ENCODE results near the gene SMDT1. TPM values are rescaled to one million over a fixed set of nuclear protein-coding genes. Genes with fewer than 3 reads are reported as not detected.
"Not testable (repeated sequence)": the region's sequence is repeated elsewhere in the genome, so short reads cannot be mapped to it uniquely, and the experiment has no call there.

SMDT1 gene
- total RNA-seq, 4 donors from 2014 or later: 11.2 to 21.9 (median 12.6) TPM

DNA sequence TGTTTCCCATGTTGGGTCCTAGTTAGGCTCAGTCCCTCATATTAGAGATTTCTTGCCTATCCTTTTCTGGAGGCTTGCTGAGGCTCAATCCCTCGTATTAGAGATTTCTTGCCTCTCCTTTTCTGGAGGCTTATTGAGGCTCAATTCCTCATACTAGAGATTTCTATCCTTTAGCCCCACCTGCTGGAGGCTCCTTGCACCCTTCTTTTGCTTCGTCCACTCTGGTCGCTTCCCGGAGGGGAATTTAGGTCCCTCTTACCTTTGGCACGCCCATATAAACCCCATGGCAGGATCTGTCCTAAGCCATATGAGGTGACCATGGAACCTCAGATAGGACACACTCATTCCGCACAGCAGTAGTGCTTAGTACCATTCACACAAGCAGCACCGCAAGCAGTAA, 35.2 kb downstream of the SMDT1 start:
- no peak for TF ChIP-seq POLR2A (IDR thresholded peaks at IDR 0.05)
- TF ChIP-seq, protein P1, sequence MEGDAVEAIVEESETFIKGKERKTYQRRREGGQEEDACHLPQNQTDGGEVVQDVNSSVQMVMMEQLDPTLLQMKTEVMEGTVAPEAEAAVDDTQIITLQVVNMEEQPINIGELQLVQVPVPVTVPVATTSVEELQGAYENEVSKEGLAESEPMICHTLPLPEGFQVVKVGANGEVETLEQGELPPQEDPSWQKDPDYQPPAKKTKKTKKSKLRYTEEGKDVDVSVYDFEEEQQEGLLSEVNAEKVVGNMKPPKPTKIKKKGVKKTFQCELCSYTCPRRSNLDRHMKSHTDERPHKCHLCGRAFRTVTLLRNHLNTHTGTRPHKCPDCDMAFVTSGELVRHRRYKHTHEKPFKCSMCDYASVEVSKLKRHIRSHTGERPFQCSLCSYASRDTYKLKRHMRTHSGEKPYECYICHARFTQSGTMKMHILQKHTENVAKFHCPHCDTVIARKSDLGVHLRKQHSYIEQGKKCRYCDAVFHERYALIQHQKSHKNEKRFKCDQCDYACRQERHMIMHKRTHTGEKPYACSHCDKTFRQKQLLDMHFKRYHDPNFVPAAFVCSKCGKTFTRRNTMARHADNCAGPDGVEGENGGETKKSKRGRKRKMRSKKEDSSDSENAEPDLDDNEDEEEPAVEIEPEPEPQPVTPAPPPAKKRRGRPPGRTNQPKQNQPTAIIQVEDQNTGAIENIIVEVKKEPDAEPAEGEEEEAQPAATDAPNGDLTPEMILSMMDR (IDR thresholded peaks at IDR 0.05): no peak
- H3K4me3 ChIP-seq (ENCODE audit: low read depth, poor library complexity, severe bottlenecking): no peak overlapping the region
- intact Hi-C loops (cut with DNase I; ENCODE audit: low total_unique reads): no loop called here
- peak in 1 of 2 donors; percentile 64 for DNase-seq (ENCODE audit: low spot score in 2 of 2)
- 97 to 98% methylated on average over 7 of the region's 7 CpGs for WGBS, 2 donors

DNA sequence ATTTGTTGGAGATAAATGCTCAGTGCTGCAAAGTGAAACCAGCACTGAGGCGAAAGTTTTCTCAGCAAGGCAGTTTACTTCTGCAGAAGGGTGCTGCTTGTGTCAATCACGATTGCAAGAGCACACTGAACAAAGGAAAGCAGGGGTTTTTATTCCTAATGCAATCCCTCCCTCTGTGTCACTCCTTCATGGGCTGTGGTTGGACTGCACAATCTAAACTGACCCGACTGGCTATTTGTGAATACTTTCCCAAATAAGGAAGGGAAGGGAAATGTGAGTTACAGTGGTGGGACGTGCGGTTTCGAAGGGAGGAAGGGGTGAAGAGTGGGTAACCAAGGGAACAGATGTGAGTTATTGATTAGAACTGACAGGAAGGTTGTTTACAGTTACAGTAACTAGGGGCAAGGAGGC, 35.9 kb downstream of the SMDT1 start:
- WGBS, 2 donors: 82 to 86% methylated on average over 6 of the region's 6 CpGs
- DNase-seq (ENCODE audit: low spot score in 2 of 2); H3K4me3 ChIP-seq (ENCODE audit: low read depth, poor library complexity, severe bottlenecking); intact Hi-C loops (cut with DNase I; ENCODE audit: low total_unique reads): not testable (repeated sequence)

DNA sequence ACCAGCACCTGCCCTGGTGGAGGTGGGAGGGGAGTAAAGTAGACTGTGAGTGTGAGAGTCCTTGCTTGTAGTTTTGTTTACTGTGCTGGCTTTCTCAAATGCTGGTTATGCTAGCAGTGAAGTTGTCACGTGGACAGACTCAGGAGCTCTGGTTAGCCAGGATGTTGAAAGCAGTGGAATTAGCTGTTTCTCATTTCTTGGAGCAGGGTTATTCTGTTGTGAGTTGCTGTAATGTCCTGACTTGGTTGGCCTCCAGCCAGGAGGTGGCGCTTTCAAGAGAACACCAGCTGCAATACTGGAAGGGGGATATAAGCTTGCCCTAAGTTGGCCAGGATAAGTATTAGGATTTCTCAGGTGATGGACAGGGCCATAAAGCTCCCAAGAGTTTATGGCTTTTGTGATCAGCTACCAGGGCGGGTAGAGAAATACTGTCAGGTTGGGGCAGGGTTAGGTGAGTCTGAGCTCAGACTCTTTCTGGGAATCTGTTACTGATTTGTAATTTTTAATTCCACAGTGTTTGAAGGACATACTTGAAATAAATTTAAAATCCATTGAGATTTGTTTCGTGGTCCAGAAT, 37.4 kb downstream of the SMDT1 start:
- 92 to 93% methylated on average over 4 of the region's 4 CpGs for WGBS, 2 donors
- no peak overlapping the region for H3K4me3 ChIP-seq (ENCODE audit: low read depth, poor library complexity, severe bottlenecking)
- intact Hi-C loops (cut with DNase I; ENCODE audit: low total_unique reads): no loop called here
- peak in 1 of 2 donors; percentile 58 for DNase-seq (ENCODE audit: low spot score in 2 of 2)
- TF ChIP-seq, protein P1 (IDR thresholded peaks at IDR 0.05): no peak
- TF ChIP-seq POLR2A (IDR thresholded peaks at IDR 0.05): no peak

DNA sequence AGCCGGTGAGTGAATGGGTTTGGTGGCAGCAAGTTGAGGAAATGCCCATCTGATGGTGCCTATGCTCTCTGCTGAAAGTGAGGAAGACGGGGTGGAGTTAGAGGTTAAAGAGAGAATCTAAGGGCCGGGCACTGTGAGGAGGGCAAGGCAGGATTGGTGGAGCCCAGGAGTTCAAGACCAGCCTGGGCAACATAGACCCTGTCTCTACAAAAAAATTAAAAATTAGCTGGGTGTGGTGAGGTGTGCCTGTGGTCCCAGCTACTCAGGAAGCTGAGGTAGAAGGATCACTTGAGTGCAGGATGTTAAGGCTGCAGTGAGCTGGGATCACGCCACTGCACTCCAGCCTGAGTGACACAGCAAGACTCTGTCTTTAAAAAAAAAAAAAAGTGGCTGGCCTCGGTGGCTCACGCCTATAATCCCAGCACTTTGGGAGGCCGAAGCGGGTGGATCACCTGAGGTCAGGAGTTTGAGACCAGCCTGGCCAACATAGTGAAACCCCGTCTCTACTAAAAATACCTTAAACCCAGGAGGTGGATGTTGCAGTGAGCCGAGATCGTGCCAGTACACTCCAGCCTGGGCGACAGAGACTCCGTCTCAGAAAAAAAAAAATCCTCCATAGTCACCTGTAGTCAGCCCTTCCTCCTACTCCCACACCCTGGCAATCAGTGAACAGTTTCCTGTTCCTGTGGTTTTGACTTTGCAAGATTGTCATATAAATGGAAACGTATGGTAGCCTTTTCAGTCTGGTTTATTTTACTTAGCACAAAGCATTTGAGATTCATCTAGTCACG, 40.9 kb downstream of the SMDT1 start:
- 70 to 76% methylated on average over 15 of the region's 15 CpGs for WGBS, 2 donors
- H3K4me3 ChIP-seq (ENCODE audit: low read depth, poor library complexity, severe bottlenecking); intact Hi-C loops (cut with DNase I; ENCODE audit: low total_unique reads): not testable (repeated sequence)
- peak in 1 of 2 donors; percentile 20 for DNase-seq (ENCODE audit: low spot score in 2 of 2)

DNA sequence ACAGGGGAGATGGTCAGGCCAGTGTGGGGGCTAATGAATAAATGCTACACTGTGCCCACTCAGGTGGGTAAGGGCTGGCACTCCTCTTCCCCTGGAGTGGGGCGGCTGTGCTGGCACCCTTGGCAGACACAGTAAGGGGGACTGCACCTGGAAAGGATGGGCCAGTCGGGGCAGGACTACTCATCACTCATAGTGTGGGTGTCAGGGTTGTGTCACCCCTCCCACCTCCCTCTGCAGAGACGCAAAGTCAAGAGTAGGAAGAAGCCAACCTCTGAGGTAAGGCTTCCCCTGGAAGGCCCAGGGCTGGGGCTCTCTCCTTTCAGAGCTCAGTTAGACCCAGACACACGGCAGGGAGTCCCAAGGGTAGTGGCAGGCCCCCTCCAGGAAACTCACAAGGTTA, 44.0 kb downstream of the SMDT1 start:
- H3K4me3 ChIP-seq (ENCODE audit: low read depth, poor library complexity, severe bottlenecking); DNase-seq (ENCODE audit: low spot score in 2 of 2); intact Hi-C loops (cut with DNase I; ENCODE audit: low total_unique reads): not testable (repeated sequence)
- WGBS, 2 donors: no CpG with 5 or more reads among the region's 4 CpGs

DNA sequence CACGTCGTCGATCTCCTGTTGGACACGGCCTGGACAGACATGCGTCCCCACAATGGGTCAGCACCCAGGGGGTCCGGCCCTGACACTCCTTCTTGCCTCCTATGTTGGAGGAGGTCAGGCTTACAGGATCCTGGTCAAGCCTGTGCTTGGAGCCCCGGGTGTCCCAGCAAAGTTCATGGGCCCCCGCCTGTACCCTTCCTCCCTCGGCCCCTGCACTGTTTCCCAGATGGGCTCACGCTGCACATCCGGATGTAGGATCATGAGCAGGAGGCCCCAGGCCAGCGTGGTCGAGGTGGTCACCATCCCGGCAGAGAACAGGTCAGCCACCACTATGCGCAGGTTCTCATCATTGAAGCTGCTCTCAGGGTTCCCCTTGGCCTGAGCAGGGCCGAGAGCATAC, 48.1 kb downstream of the SMDT1 start:
- peak in 1 of 2 donors; percentile 79 for DNase-seq (ENCODE audit: low spot score in 2 of 2)
- WGBS, 2 donors: 92 to 95% methylated on average over 9 to 16 of the region's 16 CpGs
- intact Hi-C loops (cut with DNase I; ENCODE audit: low total_unique reads): no loop called here
- no peak overlapping the region for H3K4me3 ChIP-seq (ENCODE audit: low read depth, poor library complexity, severe bottlenecking)
- TF ChIP-seq POLR2A (IDR thresholded peaks at IDR 0.05): no peak
- TF ChIP-seq, protein P1 (IDR thresholded peaks at IDR 0.05): no peak

DNA sequence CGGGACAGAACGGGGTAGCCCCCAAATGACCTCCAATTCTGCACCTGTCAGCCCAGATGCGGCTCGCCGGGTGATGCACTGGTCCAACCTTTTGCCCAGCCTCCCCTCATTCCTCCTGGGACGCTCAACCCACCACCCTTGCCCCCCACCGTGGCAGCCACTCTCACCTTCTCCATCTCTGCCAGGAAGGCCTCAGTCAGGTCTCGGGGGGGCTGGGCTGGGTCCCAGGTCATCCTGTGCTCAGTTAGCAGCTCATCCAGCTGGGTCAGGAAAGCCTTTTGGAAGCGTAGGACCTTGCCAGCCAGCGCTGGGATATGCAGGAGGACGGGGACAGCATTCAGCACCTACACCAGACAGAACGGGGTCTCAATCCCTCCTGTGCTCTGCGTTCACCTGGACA, 48.5 kb downstream of the SMDT1 start:
- DNase-seq (ENCODE audit: low spot score in 2 of 2); intact Hi-C loops (cut with DNase I; ENCODE audit: low total_unique reads); H3K4me3 ChIP-seq (ENCODE audit: low read depth, poor library complexity, severe bottlenecking): not testable (repeated sequence)
- WGBS, 2 donors: 80 to 90% methylated on average over 11 to 13 of the region's 13 CpGs

DNA sequence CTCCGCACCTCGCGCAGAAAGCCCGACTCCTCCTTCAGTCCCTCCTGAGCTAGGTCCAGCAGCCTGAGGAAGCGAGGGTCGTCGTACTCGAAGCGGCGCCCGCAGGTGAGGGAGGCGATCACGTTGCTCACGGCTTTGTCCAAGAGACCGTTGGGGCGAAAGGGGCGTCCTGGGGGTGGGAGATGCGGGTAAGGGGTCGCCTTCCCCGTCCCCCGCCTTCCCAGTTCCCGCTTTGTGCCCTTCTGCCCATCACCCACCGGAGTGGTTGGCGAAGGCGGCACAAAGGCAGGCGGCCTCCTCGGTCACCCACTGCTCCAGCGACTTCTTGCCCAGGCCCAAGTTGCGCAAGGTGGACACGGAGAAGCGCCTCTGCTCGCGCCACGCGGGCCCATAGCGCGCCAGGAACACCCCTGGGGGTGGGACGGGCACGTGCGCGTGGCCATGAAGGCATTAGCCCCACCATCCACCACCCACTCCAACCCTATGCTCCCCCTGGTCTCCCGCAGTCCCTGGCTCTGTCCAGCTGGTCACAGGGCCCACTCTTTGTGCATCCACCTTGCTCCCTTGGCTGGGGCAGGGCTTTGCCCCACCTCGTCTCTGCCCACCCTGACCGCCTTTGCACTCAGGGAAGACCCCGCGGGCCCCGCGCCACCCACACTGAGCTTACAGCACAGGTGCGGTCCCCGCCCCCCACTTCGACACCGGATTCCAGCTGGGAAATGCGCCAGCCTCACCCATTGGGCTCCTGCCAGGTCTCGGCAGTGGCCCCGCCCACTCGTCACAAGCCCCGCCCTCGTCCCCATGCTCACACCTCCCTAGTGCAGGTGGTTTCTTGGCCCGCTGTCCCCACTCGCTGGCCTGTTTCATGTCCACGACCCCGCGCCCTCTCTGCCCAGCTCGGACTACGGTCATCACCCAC, 49.5 kb downstream of the SMDT1 start:
- H3K4me3 ChIP-seq (ENCODE audit: low read depth, poor library complexity, severe bottlenecking); intact Hi-C loops (cut with DNase I; ENCODE audit: low total_unique reads): not testable (repeated sequence)
- 66 to 68% methylated on average over 64 to 65 of the region's 65 CpGs for WGBS, 2 donors
- DNase-seq (ENCODE audit: low spot score in 2 of 2): peak in 1 of 2 donors; percentile 83

DNA sequence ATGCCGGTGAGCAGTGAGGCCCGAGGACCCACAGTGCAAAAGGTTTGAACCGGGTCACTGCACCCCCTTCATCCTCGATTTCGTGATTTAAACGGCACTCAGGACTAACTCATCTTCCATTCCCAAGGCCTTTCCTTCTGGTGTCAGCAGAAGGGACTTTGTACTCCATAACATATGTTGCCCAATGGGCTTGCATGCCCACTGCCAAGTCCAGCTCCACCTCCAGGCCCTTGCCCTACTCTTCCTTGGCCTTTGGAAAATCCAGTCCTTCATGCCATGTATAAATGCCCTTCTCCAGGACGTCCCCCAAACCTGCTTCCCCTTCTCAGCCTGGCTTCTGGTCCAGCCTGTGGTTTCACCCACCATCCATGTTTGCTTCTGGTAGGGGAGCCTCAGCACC, 50.7 kb downstream of the SMDT1 start:
- intact Hi-C loops (cut with DNase I; ENCODE audit: low total_unique reads): not testable (repeated sequence)
- 21 to 62% methylated on average over 1 of the region's 7 CpGs for WGBS, 2 donors

DNA sequence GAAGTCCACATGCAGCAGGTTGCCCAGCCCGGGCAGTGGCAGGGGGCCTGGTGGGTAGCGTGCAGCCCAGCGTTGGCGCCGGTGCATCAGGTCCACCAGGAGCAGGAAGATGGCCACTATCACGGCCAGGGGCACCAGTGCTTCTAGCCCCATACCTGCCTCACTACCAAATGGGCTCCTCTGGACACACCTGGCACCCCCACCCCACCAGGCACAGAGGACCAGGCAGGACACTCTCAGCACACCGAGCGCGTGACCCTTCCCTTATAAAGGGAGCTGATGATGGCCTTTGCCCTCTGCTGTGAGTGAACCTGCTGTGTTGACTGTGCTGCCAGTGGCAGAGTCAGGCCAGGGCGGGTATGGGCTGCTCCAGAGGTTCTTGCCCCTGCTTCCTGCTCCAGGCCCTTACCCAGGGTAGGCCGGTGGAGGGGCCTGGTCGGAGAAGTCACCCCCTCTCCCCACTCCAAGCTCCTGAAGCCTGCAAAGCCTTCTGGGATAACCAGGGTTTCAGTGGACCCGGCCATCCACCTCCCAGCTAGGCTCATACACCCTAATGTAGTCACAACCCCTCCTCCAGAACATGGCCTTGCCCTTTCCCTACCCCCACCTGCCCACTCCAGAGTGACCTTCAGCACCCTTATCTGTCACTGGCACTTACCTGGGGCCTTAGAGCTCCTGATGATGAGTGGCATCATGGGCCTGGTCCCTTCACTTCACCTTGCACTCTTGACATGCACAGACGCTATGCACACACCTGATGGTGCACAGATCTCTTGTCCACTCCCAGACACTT, 51.3 kb downstream of the SMDT1 start, which contains the start of gene CYP2D6:
TSS of gene CYP2D6 (minus strand) at position 172 of the 793 bp plus-strand sequence. CDS start at position 153, 19 bp downstream.
- DNase-seq (ENCODE audit: low spot score in 2 of 2): peak in 1 of 2 donors; percentile 83
- intact Hi-C loops (cut with DNase I; ENCODE audit: low total_unique reads): not testable (repeated sequence)
- 82 to 88% methylated on average over 11 to 13 of the region's 14 CpGs for WGBS, 2 donors

More for the DNA sequence above, 50.7 kb downstream of the SMDT1 start:
- DNase-seq (ENCODE audit: low spot score in 2 of 2); H3K4me3 ChIP-seq (ENCODE audit: low read depth, poor library complexity, severe bottlenecking): not testable (repeated sequence)

More for the DNA sequence above, 51.3 kb downstream of the SMDT1 start, which contains the start of gene CYP2D6:
- H3K4me3 ChIP-seq (ENCODE audit: low read depth, poor library complexity, severe bottlenecking): not testable (repeated sequence)

Data from lower leg skin (tissue), 4 donors.